ENCODE measurements around the gene DEXI. TPM values are rescaled to one million over a fixed set of nuclear protein-coding genes. Genes with fewer than 3 reads are reported as not detected.

Gene DEXI
- total and polyA plus RNA-seq, 12 donors: 52.6 to 303 (median 97.1) TPM

- intact Hi-C loops (cut with DNase I): no loop called here
- 26 to 32% (median 30%) methylated on average over 7 of the region's 7 CpGs for WGBS, 4 donors
- Histone ChIP-seq H3K4me3 (peak overlapping the region in 1 of 4 donors; percentile 96), H3K36me3 (replicated peaks in 1 of 2) (no peaks in the 10 kb centered on the region), H3K4me1 (replicated peaks in 1 of 2) (peaks cover 74 to 82% of the 10 kb centered on the region in 2 donors), H3K9me3 (replicated peaks in 1 of 3) (no peaks in the 10 kb centered on the region), H3K27me3 (no peaks in the 10 kb centered on the region), H3K27ac (peak overlapping the region; percentile 32 to 93 (median 83))
- no peak for TF ChIP-seq POLR2A (IDR thresholded peaks at IDR 0.05)
- TF ChIP-seq CTCF (IDR thresholded peaks at IDR 0.05): no peak
- no peak for DNase-seq
These were observed 3.2 kb downstream of the DEXI start for GRCh38 chr16:10938796-10939648.

GRCh38 chr16:10938321-10938720 lies 3.9 kb downstream of the DEXI start:
- Histone ChIP-seq H3K27ac (peak overlapping the region; percentile 32 to 93 (median 83)), H3K36me3 (replicated peaks in 1 of 2) (peaks cover 0 to 4% of the 10 kb centered on the region in 2 donors), H3K4me1 (replicated peaks in 1 of 2) (peaks cover 78 to 86% of the 10 kb centered on the region in 2 donors), H3K9me3 (replicated peaks in 1 of 3) (no peaks in the 10 kb centered on the region), H3K4me3 (peak overlapping the region in 1 of 4 donors; percentile 96), H3K27me3 (no peaks in the 10 kb centered on the region)
- WGBS, 4 donors: 46 to 58% (median 53%) methylated on average over 7 of the region's 7 CpGs
- intact Hi-C loops (cut with DNase I): no loop called here
- no peak for DNase-seq
- TF ChIP-seq CTCF (IDR thresholded peaks at IDR 0.05) (no peak), POLR2A (IDR thresholded peaks at IDR 0.05) (no peak)

- H3K27ac ChIP-seq: peak overlapping the region; percentile 16 to 93 (median 83)
- H3K27me3 ChIP-seq: no peaks in the 10 kb centered on the region
- H3K4me3 ChIP-seq: peak overlapping the region in 1 of 4 donors; percentile 96
- H3K4me1 ChIP-seq (replicated peaks in 1 of 2): peaks cover 79 to 86% of the 10 kb centered on the region in 2 donors
- peak in 5 of 7 donors; percentile 65 to 84 (median 75) for DNase-seq
- intact Hi-C loops (cut with DNase I): no loop called here
- no peaks in the 10 kb centered on the region for H3K9me3 ChIP-seq (replicated peaks in 1 of 3)
- peaks cover 0 to 14% of the 10 kb centered on the region in 2 donors for H3K36me3 ChIP-seq (replicated peaks in 1 of 2)
- peak in 1 of 2 donors; percentile 38 for TF ChIP-seq POLR2A (IDR thresholded peaks at IDR 0.05)
- no peak for TF ChIP-seq CTCF (IDR thresholded peaks at IDR 0.05)
- 11 to 19% (median 16%) methylated on average over 8 to 11 of the region's 11 CpGs for WGBS, 4 donors
These were observed 5.0 kb downstream of the DEXI start for GRCh38 chr16:10937068-10937859.

All from adrenal gland (tissue), 12 donors.